Loucy (cell line): Measurements from ENCODE around the gene SLC44A4.

Experiments
- H2AFZ ChIP-seq: fragments of 200-600 bp; sonication (generic); 2 replicates; pipeline ENCODE4 v1.6.0; 2016; ENCODE audit warnings: antibody characterized with exemption, mild to moderate bottlenecking, low read length, moderate library complexity
- H3F3A ChIP-seq: fragments of 200-600 bp; 2 replicates; pipeline ENCODE4 v1.6.0; 2016; ENCODE audit warnings: antibody characterized with exemption, low read depth, mild to moderate bottlenecking
- H3K27me3 ChIP-seq: fragments of 200-600 bp; sonication (generic); 2 replicates; pipeline ENCODE4 v1.6.1; 2014; ENCODE audit warnings: low read length, mild to moderate bottlenecking; ENCODE audit not compliant: insufficient read depth, poor library complexity, severe bottlenecking
- H3K36me3 ChIP-seq: fragments of 200-600 bp; sonication (generic); 2 replicates; pipeline ENCODE4 v1.6.1; 2016; ENCODE audit warnings: low read length; ENCODE audit not compliant: insufficient read depth
- H3K4me1 ChIP-seq: fragments of 200-600 bp; sonication (generic); 2 replicates; pipeline ENCODE4 v1.5.1; 2014; ENCODE audit warnings: low read length, mild to moderate bottlenecking; ENCODE audit not compliant: insufficient read depth, poor library complexity, severe bottlenecking
- H3K4me2 ChIP-seq: fragments of 200-600 bp; sonication (generic); 2 replicates; pipeline ENCODE4 v1.6.0; 2014; ENCODE audit warnings: antibody characterized with exemption, low read length, low read depth, mild to moderate bottlenecking; ENCODE audit not compliant: poor library complexity, severe bottlenecking
- H3K4me3 ChIP-seq: fragments of 200-600 bp; sonication (generic); 2 replicates; pipeline ENCODE4 v1.5.1; 2014; ENCODE audit warnings: low read length, mild to moderate bottlenecking, mixed read lengths; ENCODE audit not compliant: poor library complexity, severe bottlenecking
- H3K79me2 ChIP-seq: fragments of 200-600 bp; sonication (generic); 2 replicates; pipeline ENCODE4 v1.6.1; 2014; ENCODE audit warnings: low read length; ENCODE audit not compliant: insufficient read depth
- H3K9ac ChIP-seq: fragments of 200-600 bp; sonication (generic); 2 replicates; pipeline ENCODE4 v1.6.0; 2014; ENCODE audit warnings: mild to moderate bottlenecking, low read depth, low read length, moderate library complexity; ENCODE audit not compliant: poor library complexity, severe bottlenecking
- H3K9me2 ChIP-seq: fragments of 200-600 bp; sonication (generic); replicated peaks from 2 replicates; pipeline ENCODE4 v1.6.1; 2016; ENCODE audit warnings: low read depth, low read length, mixed read lengths
- H3K9me3 ChIP-seq: fragments of 200-600 bp; sonication (generic); 2 replicates; pipeline ENCODE4 v1.6.1; 2014; ENCODE audit warnings: mild to moderate bottlenecking, antibody characterized with exemption, low read length, low read depth; ENCODE audit not compliant: insufficient read depth
- H4K20me1 ChIP-seq: fragments of 200-600 bp; sonication (generic); 2 replicates; pipeline ENCODE4 v1.6.0; 2014; ENCODE audit warnings: antibody characterized with exemption, low read length, mild to moderate bottlenecking; ENCODE audit not compliant: insufficient read depth, poor library complexity, severe bottlenecking
- CTCF ChIP-seq: fragments of 200-600 bp; sonication (generic); conservative IDR thresholded peaks from 2 replicates; pipeline ENCODE4 v1.5.1; 2014; ENCODE audit warnings: mild to moderate bottlenecking, antibody characterized with exemption, low read length
- EZH2phosphoT487 ChIP-seq: fragments of 200-600 bp; IDR thresholded peaks from 2 replicates; pipeline ENCODE4 v1.6.1; 2018; ENCODE audit warnings: antibody characterized with exemption, mild to moderate bottlenecking, moderate library complexity, borderline replicate concordance

SLC44A4 gene

GRCh38 chr6:31884528-31885035, 5.8 kb upstream of the SLC44A4 start:
- H3K36me3 ChIP-seq: peaks cover 90% of the 10 kb centered on the region; the same call in 1 of the 2 replicates
- H3K4me3 ChIP-seq: no peak overlapping the region
- no peaks in the 10 kb centered on the region for H3K9me2 ChIP-seq
- no peaks in the 10 kb centered on the region for H3K79me2 ChIP-seq
- no peak overlapping the region for H2AFZ ChIP-seq
- no peaks in the 10 kb centered on the region for H3K27me3 ChIP-seq
- H3K4me1 ChIP-seq: no peaks in the 10 kb centered on the region
- peaks cover 2% of the 10 kb centered on the region for H4K20me1 ChIP-seq
- H3K9ac ChIP-seq: no peak overlapping the region
- no peaks in the 10 kb centered on the region for H3K9me3 ChIP-seq
- H3K4me2 ChIP-seq: no peak overlapping the region
- no peaks in the 10 kb centered on the region for H3F3A ChIP-seq
- TF ChIP-seq EZH2phosphoT487: no peak

GRCh38 chr6:31883676-31884075, 4.9 kb upstream of the SLC44A4 start:
- H3K9me3 ChIP-seq: no peaks in the 10 kb centered on the region

GRCh38 chr6:31882344-31882743, 3.5 kb upstream of the SLC44A4 start:
- H3K9ac ChIP-seq: no peak overlapping the region
- peaks cover 74% of the 10 kb centered on the region; the same call in 1 of the 2 replicates for H3K36me3 ChIP-seq

More at GRCh38 chr6:31883676-31884075, 4.9 kb upstream of the SLC44A4 start:
- Histone ChIP-seq H2AFZ (no peak overlapping the region), H3K9me2 (no peaks in the 10 kb centered on the region), H3K9ac (no peak overlapping the region), H3F3A (no peaks in the 10 kb centered on the region), H3K27me3 (no peaks in the 10 kb centered on the region), H4K20me1 (no peaks in the 10 kb centered on the region), H3K4me1 (no peaks in the 10 kb centered on the region), H3K4me3 (no peak overlapping the region), H3K36me3 (peaks cover 86% of the 10 kb centered on the region; the same call in 1 of the 2 replicates), H3K4me2 (no peak overlapping the region), H3K79me2 (no peaks in the 10 kb centered on the region)
- TF ChIP-seq EZH2phosphoT487 (no peak), CTCF (no peak)

More at GRCh38 chr6:31882344-31882743, 3.5 kb upstream of the SLC44A4 start:
- Histone ChIP-seq H4K20me1 (no peaks in the 10 kb centered on the region), H3K79me2 (no peaks in the 10 kb centered on the region), H2AFZ (no peak overlapping the region), H3K4me1 (no peaks in the 10 kb centered on the region), H3F3A (no peaks in the 10 kb centered on the region), H3K4me3 (no peak overlapping the region), H3K4me2 (no peak overlapping the region), H3K9me3 (no peaks in the 10 kb centered on the region), H3K9me2 (no peaks in the 10 kb centered on the region), H3K27me3 (no peaks in the 10 kb centered on the region)
- TF ChIP-seq CTCF (no peak), EZH2phosphoT487 (no peak)
